Uterus (tissue), 4 donors: Measurements from ENCODE around the gene CDC25A. TPM values are rescaled to one million over a fixed set of nuclear protein-coding genes. Genes with fewer than 3 reads are reported as not detected.
"Not testable (repeated sequence)": the region's sequence is repeated elsewhere in the genome, so short reads cannot be mapped to it uniquely, and the experiment has no call there.

ENCODE experiments used
- DNase-seq, 2 donors: peaks; one replicate each; pipeline ENCODE4 v3.0.0-alpha.2; 2019 to 2020
- H3K27ac ChIP-seq, 2 donors: fragments of 200-600 bp; sonication (generic); 1 replicate in 1 of 2; 2 replicates in 1 of 2; pipeline ENCODE4 v1.5.1; 2016 to 2018
- H3K27me3 ChIP-seq, 2 donors: fragments of 200-600 bp; sonication (generic); one replicate each; pipeline ENCODE4 v1.5.1; 2018 to 2019; ENCODE audit warnings: control low read depth in 1 of 2
- H3K36me3 ChIP-seq, 2 donors: fragments of 200-600 bp; sonication (generic); one replicate each; pipeline ENCODE4 v1.5.1; 2019; ENCODE audit warnings: control low read depth in 1 of 2
- H3K4me1 ChIP-seq, 2 donors: fragments of 200-600 bp; sonication (generic); one replicate each; pipeline ENCODE4 v1.5.1; 2018 to 2019; ENCODE audit warnings: control low read depth in 1 of 2
- H3K4me3 ChIP-seq, 2 donors: fragments of 200-600 bp; sonication (generic); 1 replicate in 1 of 2; 2 replicates in 1 of 2; pipeline ENCODE4 v1.5.1; 2018 to 2019; ENCODE audit warnings: mild to moderate bottlenecking in 1 of 2
- H3K9me3 ChIP-seq, 2 donors: fragments of 200-600 bp; sonication (generic); one replicate each; pipeline ENCODE4 v1.5.1; 2019; ENCODE audit warnings: control low read depth in 1 of 2
- CTCF ChIP-seq, 4 experiments: fragments of 200-600 bp in 2 of 4; fragments of 450-650 bp in 2 of 4; sonication (generic) in 2 of 4; IDR thresholded peaks; one replicate each; pipeline ENCODE4 v1.5.1; 2016 to 2019; ENCODE audit warnings: antibody characterized with exemption in 4 of 4, mild to moderate bottlenecking in 2 of 4, moderate library complexity in 1 of 4
- POLR2A ChIP-seq, 2 donors: fragments of 450-650 bp; IDR thresholded peaks; one replicate each; pipeline ENCODE4 v1.6.1; 2016; ENCODE audit warnings: antibody characterized with exemption in 2 of 2, mild to moderate bottlenecking in 1 of 2, moderate library complexity in 1 of 2
- intact Hi-C: fragments of 100-400 bp; cut with DNase I; formaldehyde crosslinking; loops from one replicate; pipeline ENCODE4 v1.15.1; 2023; ENCODE audit warnings: low total_unique reads
- total RNA-seq, 4 donors: library from RNA; depleted of rRNA in 3 of 4; stranded (reverse); fragments of >200 nt in 3 of 4; gene quantifications; one replicate each; pipeline versions ENCODE4 v1.1.0 to v1.2.4, GENCODE V29; 2014 to 2023
- donor health status: DM: yes; HTN: yes; CAD: no.

CDC25A gene
- total RNA-seq, 4 donors from 2014 or later: 0.67 to 10.5 TPM; not detected in 2

GRCh38 chr3:48214225-48214624, 26.0 kb upstream of the CDC25A start:
- no peaks in the 10 kb centered on the region for H3K27me3 ChIP-seq
- H3K4me3 ChIP-seq: no peak overlapping the region
- no peak overlapping the region for H3K27ac ChIP-seq
- H3K9me3 ChIP-seq: no peaks in the 10 kb centered on the region
- H3K4me1 ChIP-seq: no peaks in the 10 kb centered on the region
- no peak for TF ChIP-seq POLR2A (IDR thresholded peaks at IDR 0.05)
- TF ChIP-seq CTCF (IDR thresholded peaks at IDR 0.05): no peak
- no peak for DNase-seq
- H3K36me3 ChIP-seq: no peaks in the 10 kb centered on the region
- intact Hi-C loops: no loop called here

- DNase-seq, H3K4me3 ChIP-seq, H3K27me3 ChIP-seq, H3K27ac ChIP-seq, H3K4me1 ChIP-seq, H3K36me3 ChIP-seq, intact Hi-C loops, H3K9me3 ChIP-seq: not testable (repeated sequence)
Measured at GRCh38 chr3:48211776-48212175, 23.6 kb upstream of the CDC25A start.

- intact Hi-C loops: not testable (repeated sequence)
Measured at GRCh38 chr3:48210534-48210933, 22.3 kb upstream of the CDC25A start.

GRCh38 chr3:48209445-48209844, 21.2 kb upstream of the CDC25A start:
- Histone ChIP-seq H3K27me3 (no peaks in the 10 kb centered on the region), H3K4me3 (no peak overlapping the region), H3K9me3 (no peaks in the 10 kb centered on the region), H3K4me1 (no peaks in the 10 kb centered on the region), H3K27ac (no peak overlapping the region), H3K36me3 (no peaks in the 10 kb centered on the region)
- no peak for DNase-seq
- TF ChIP-seq POLR2A (IDR thresholded peaks at IDR 0.05) (no peak), CTCF (IDR thresholded peaks at IDR 0.05) (no peak)
- intact Hi-C loops: no loop called here

More at GRCh38 chr3:48210534-48210933, 22.3 kb upstream of the CDC25A start:
- not testable (repeated sequence) for H3K4me3 ChIP-seq, H3K27me3 ChIP-seq, H3K9me3 ChIP-seq, H3K27ac ChIP-seq, H3K4me1 ChIP-seq, DNase-seq, H3K36me3 ChIP-seq

GRCh38 chr3:48208076-48208475, 19.9 kb upstream of the CDC25A start:
- H3K36me3 ChIP-seq: no peaks in the 10 kb centered on the region
- intact Hi-C loops: no loop called here
- no peak overlapping the region for H3K27ac ChIP-seq
- no peaks in the 10 kb centered on the region for H3K9me3 ChIP-seq
- H3K4me3 ChIP-seq: no peak overlapping the region
- no peaks in the 10 kb centered on the region for H3K27me3 ChIP-seq
- H3K4me1 ChIP-seq: no peaks in the 10 kb centered on the region
- no peak for DNase-seq
- TF ChIP-seq POLR2A (IDR thresholded peaks at IDR 0.05) (no peak), CTCF (IDR thresholded peaks at IDR 0.05) (no peak)

GRCh38 chr3:48202632-48203031, 14.4 kb upstream of the CDC25A start:
- H3K4me3 ChIP-seq: no peak overlapping the region

More at GRCh38 chr3:48202632-48203031, 14.4 kb upstream of the CDC25A start:
- intact Hi-C loops: no loop called here
- DNase-seq: no peak
- H3K9me3 ChIP-seq: no peaks in the 10 kb centered on the region
- TF ChIP-seq POLR2A (IDR thresholded peaks at IDR 0.05) (no peak), CTCF (IDR thresholded peaks at IDR 0.05) (no peak)
- H3K4me1 ChIP-seq: no peaks in the 10 kb centered on the region
- H3K27me3 ChIP-seq: no peaks in the 10 kb centered on the region
- no peak overlapping the region for H3K27ac ChIP-seq
- H3K36me3 ChIP-seq: no peaks in the 10 kb centered on the region
